Measurements from ENCODE around the gene HSF5.
A peak's percentile ranks its signal among the peaks of the same experiment; 100 is the strongest.
"Not testable (repeated sequence)": the region's sequence is repeated elsewhere in the genome, so short reads cannot be mapped to it uniquely, and the experiment has no call there.

HSF5 gene

DNA sequence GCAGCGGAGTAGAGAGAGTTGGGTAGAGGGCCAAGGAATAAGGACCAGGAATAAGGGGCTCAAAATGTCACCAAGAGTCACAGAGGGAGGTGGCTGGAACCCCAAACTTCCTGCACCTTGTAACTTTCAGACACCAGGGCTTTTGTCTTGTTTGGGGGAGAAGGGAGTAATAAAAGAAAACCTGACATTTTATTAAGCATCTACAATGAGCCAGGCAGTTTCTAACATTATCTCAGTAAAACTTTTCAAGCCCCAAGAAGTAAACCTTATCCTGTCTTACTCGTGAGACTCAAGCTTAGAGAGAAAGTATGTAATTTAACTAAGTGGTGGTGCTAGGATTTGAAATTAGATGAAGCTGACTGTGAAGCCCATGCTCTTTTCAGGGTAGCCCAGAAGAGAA is 27.1 kb upstream of the HSF5 start:
- no peak for DNase-seq

DNA sequence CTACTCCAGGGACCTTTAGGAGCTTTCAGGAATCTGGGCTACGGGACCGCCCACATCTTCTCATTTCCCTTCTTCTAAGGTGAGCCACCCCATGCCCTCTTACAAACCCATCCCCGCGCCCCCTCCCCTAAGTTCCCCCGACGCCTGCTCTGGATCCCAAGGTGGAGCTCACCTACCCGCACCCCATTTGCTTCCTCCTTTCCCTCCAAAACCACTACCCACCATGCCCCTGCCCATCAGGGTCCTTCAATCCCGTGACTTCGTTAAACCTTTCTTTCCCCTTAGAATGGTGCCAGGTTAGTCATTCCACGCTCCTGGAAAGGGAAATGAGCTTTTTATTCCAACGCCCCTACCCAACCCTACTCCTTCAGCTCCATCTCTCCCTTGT is 26.6 kb upstream of the HSF5 start:
- DNase-seq: no peak

DNA sequence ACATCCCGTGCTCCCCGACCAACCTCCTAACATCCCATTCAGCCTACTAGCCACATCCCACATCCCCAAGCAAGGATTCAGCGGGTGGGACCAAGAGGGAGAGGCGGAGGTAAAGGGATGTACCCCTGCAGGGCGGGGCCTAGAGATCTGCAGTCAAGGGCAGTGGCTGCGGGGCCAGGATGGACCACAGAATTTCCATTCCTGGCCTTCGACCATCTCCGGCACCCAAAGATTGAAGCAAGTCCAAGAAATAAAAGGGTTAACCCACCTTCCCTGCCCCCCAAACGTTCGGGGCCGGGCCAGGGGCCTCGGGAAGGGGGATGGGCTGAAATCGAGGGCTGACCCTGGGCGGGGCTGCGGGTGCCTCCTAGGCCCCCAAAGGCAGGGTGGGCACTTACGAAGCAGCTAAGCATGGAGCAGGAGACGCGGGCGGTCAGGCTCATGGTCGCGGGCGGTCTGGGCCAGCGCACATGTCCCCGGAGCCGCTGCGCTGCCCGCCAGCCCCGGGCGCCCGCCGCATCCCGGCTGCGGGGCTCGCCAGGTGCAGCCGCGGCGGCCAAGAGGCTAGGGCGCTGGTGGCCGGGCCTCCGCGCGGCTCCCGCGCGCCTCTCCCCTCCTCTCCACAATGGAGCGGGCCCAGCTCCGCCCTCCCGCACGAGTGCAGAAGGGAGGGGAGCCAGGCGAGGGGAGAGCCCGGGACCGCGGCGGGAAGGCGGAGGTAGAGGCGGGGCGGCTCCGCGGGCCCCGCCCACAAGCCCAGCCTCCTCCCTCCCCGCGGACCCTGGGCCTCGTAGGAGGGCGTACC is 26.0 kb upstream of the HSF5 start, which contains the start of gene MTMR4:
Gene MTMR4, minus strand, starts transcription at position 674 of the 805 bp plus-strand sequence. Its CDS starts 231 bp downstream, at position 443.
- peak; percentile 85 for DNase-seq

DNA sequence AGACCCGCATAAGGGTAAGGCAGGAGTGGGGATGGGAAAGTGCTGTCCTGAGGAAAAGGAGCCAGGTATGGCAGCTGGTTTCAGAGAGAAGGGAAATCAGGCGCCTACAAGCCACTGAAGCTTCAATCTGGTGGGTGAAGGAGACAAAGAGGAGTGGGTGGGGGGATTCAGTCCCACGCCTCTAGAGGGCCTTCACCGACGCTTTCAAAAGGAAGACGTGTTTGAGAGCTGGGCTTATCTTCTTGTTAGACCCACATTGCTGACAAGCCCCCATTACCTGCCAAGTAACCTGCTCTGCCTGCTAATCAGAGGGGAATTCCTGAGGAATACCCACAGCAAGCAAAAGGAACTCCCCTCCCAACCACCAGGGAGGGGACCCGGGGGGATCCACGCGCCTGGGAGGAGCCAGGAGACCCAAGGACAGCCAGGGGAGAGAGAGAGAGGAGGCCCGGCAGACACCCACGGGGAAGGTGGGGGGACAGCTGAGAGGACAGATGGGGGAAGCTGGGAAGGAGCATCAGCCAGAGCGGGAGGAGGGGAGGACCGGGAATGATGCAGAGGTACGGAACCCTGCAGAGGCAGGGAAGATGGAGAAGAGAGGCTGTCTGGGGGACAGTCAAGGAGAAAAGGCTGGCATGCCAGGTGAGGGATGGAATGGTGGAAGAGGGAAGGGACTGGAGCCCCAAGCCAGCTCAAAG is 25.2 kb upstream of the HSF5 start:
- DNase-seq: no peak

DNA sequence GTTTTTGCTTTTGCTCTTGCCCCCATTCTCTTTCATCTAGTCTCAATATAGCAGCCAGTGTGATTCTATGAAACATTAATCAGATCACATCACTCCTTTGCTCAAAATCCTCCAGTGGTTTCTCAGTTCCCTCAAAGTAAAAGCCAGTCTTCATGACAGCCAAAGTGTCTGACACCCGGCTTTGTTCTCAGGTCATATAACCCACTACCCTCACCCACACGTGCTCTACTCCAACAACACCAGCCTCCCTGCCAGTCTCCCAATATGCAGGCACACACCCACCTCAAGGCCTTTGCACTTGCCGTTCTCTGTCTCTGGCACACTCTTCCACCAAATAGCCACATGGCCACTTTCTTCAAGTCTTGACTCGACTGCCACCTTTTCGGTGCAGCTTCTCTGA is 21.9 kb upstream of the HSF5 start:
- no peak for DNase-seq

DNA sequence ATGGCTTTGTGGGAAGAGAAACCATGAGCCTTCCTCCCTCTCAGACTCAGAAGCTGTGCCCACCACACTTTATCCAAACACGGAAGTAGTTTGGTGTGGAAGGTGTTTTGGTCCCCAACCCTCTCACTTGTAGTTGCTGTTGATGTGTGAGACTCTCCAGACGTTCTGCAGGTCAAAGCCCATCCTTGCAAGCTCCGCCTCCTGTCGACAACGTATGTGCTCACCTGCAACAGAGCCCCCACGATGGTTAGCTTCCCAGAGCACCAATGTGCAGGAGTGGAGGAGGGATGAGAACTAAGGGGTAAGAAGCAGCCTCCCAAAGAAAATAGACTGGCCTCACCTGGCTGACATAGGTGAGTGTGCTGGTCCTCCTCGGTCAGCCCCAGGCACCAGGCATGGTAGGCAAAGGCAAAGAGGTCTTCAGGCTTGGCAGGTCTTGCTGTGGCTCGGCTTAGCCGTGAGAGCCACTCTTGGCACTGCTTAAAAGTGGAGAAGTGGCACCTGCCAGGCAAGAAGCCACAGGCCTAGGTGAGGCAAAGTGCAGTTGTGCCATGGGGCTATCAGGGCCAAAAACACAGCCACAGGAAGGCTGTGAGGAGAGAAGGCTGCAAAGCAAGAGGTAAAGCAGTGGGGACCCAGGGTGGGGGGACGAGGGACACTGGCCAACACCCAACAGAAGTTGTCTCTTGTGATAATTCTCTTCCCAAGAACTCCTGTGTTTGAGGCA is 20.3 kb upstream of the HSF5 start:
- no peak for DNase-seq

DNA sequence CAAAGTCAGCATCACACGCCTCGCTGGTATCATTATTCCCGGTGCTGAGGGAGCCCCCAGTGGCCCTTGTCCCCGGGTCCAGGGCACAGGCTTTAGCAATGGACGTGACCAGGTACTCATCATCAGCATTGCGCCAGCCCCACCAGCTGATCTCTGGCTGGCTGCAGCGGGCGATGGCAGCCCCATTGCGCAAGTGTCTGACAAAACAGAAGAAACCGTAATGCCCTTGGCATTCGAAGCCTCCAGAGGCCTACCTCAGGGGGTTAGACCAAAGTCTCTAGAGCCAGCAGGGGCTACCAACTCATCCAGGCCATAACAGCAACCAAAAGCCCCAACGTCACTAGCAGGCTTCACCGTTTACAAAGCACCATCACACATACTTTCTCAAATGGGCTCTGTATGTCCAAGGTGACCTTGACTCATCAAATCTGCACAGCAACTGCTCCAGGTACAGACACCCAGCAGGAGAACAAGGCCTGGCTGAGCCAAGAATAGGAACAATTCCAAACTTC is 19.0 kb upstream of the HSF5 start:
- DNase-seq: no peak

DNA sequence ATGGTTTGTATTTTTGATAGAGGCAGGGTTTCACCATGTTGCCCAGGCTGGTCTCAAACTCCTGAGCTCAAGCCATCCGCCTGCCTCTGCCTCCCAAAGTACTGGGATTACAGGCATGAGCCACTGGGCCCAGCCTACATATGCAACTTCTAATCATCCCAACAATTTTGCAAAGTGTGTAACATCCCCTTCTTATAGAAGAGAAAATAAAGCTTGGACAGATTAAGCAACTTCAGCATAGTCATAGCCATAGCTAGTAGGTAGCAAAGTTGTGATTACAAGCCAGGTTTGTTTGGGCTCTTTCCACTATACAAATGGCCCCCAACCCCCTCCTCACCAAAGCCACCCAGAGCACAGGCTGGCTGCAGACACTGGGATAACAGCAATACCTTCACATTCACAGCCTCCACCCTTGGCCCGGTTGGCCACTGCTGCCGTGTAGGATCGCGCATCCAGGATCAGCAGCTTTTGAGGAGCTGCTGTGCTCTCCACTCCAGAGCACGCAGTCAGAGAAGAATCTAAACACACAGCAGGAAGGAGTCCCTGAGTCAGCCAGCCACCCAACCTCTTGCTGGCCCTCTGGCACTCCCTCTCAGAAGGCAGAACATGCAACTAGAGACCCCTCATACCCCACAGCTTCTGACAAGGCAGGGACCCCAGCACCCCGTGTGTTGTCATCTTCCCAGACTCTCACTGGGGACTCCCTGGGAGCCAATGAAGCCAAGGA is 18.3 kb upstream of the HSF5 start:
- DNase-seq: no peak

DNA sequence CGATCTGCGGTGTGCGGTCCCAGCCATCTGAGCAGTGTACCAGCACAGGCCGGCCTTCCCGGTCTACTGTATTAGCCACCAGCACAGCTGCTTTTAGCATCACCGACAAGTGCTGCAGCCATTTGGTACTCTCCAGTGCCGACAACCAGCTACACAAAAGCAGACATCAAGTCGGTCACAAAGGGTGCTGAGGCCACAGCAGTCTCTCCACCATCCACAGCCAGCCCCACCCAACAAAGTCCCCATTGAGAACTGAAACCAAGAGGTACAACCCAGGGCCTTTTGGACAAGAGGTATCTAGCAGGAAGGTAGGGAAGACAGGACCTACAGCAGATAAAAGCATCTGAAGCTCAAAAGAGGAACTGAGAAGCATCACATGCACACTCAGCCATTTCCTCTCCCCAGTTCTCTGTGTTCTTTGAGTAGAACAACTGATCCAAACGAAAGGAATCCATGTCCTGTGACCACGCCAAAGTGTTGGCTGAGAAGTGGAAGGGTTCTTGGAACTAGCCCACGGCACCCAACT is 16.7 kb upstream of the HSF5 start:
- no peak for DNase-seq

DNA sequence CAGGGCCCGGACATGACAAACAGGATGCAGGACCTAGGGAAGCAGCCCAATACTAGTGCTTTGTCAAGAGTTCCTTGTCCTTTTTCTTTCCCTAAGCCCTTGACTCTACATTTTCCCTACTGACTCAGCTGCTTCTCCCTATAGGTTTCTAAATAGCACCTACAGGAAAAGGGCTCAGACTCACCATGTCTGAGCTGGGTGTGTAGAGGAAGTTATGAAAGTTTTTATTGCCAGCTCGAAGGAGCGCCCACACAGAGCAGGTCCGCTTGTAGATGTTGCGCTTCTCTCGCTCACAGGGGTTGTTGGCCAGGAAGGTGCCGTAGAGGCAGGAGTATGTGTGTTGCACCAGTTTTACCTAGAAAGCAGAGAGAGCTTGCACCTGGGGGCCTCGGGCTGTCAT is 15.7 kb upstream of the HSF5 start:
- no peak for DNase-seq

DNA sequence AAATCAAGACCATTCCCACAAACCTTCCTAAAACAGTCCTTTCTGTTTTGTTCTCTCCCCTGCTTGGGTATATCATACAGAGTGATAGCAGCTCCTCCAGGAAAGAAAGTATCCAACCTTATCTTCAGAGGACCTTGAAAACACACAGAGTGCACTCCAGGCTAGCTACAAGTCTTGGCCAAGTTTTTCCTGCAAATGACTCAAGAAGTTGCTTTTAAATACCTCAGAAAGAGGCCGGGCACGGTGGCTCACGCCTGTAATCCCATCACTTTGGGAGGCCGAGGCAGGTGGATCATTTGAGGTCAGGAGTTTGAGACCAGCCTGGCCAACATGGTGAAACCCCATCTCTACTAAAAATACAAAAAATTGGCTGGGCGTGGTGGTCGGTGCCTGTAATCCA is 14.9 kb upstream of the HSF5 start:
- not testable (repeated sequence) for DNase-seq

DNA sequence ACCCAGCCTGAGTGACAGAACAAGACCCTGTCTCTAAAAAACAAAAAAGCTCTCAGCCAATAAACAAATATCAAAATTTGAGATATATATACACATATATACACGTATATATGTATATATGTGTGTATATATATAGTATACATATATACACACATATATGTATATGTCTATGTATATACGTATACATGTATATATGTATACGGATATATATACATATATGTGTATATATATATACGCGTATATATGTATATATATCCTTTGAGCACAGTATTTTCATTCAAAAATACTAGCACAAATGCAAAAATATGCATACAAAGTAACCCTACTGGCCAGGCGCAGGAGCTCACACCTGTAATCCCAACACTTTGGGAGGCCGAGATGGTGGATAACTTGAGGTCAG is 13.2 kb upstream of the HSF5 start:
- no peak for DNase-seq

DNA sequence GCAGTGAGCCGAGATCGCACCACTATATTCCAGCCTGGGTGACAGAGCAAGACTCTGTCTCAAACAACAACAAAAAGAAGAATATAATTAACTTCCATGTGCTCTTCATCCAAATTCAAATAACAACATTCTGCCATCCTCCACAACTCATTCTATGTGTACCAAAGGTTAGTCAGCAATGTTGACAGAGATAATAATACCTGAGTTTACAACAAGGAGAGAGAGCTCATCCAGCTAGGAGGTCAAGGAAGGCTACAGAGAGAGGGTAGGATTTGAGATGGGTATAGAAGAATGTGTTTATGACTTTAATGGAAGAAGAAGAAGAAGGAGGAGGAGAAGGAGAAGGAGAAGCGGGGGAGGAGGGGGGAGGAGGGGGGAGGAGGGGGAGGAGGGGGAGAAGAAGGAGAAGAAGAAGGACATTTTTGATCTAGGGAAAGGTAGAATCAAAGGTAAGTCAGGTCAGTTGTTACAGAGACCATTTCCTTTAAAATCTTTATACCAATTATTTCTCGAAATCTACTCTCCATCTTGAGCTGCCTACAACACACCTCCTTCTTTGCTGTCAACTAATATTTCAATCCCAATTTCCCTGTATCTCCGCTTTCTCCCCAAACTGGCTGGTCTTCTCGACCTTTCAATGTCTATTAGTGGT is 10.1 kb upstream of the HSF5 start:
- DNase-seq: no peak

DNA sequence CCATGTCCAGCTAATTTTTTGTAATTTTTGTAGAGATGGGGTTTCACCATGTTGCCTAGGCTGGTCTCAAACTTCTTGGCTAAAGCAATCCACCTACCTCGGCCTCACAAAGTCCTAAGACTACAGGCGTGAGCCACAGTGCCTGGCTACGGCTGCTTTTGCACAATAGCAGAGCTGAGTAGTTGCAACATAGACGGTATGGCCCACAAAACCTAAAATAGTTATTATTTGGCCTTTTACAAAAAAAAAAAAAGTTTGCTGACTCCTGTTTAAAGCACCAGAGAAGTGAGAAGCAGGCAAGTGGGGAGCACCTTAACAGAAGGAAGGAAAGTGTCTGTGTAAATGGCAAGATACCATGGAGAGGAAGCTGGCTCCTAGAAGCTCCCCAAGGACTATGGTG is 5.3 kb upstream of the HSF5 start:
- no peak for DNase-seq

DNA sequence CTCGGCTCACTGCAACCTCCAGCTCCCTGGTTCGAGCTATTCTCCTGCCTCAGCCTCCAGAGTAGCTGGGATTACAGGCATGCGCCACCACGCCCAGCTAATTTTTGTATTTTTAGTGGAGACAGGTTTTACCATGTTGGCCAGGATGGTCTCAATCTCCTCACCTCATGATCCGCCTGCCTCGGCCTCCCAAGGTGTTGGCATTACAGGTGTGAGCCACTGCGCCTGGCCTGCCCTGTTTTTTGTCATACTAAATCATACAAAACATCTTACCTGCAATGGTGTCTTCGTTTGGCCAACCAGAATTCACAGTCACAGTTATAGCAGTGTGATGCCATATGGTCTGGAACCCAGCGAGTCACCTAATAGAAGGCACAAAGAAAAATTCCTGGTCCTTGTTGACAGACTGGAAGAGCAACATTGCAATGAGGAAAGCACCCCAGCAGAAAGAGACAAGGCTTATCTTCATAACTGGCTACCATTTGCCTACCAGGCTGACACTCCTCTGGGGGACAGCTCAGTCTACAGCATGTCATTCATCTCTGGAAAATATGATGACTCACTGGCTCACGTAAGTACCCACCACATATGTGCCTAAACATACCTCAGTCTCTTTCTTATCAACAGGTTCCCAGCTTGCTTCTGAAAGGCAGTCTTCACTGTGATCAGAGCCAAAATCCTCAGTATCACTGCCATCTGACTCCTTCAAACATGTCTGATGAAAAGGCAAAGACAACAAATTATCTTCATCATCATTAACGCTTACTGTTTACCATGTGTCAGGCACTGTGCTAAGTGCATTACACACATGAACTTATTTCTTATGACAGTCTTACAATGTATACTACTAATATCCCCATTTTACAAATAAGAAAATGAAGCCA is 4.3 kb upstream of the HSF5 start:
- peak; percentile 78 for DNase-seq

DNA sequence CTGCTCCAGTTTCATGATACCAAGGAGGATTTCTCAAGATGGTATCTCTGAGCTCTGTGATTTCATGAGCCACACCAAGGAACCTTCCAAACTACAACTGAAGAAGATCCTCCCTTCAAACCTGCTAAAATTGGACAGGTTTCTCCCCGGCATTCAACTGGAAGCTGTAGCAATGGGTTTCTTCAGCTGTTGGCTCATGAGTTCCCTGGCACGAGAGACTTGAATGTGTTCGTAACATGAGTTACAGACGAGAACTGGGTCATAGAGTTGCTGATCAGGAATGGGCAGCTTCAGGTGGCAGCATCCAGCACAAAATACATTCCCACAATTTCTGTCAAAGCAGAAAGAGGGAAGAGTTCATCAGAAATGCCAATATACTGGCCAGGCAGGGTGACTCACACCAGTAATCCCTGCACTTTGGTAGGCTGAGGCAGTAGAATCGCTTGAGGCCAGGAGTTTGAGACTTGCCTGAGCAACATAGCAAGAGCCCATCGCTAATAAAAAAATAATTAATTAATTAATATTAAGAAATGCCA is 3.4 kb upstream of the HSF5 start:
- no peak for DNase-seq

DNA sequence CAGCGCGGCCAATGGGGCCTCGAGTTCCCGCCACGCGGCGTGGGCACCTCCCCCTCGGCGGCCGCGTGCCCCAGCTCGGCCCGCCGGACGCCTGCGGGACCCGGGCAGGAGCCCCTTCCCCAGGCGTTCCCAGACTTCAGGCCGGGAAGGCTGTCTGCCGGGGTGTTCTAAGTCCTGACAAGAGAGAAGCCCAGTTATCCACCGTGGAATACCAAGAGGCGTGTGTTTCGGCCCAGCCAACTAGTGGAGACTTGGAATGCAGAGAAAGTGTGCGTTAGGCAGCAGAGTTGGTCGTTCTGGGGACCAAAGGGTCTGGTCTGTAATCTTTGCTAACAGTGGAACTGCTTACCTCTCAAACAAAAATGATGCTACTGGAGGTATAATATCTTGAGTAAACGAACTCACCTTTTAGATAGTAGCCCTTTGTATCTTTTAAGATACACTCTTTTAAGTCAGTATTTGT is 251 bp upstream of the HSF5 start:
- DNase-seq: no peak

DNA sequence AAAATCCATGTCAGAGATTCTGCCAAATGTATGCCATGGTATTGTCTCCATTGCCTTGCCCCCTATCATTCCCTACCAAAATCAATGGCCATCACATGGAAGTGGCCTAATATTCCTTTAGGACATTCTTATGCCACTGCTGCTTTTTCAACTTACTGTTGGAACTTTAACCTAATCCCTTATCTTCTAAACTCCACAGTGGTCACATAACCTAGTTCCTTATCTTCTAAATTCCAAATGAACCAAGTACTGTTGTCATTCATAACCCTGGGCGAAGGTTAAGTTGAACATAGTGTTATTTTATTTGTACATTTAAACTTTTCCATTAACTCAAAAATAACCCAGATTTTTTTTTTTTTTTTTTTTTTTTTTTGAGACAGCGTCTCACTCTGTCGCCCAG is 3.6 kb downstream of the HSF5 start:
- no peak for DNase-seq

DNA sequence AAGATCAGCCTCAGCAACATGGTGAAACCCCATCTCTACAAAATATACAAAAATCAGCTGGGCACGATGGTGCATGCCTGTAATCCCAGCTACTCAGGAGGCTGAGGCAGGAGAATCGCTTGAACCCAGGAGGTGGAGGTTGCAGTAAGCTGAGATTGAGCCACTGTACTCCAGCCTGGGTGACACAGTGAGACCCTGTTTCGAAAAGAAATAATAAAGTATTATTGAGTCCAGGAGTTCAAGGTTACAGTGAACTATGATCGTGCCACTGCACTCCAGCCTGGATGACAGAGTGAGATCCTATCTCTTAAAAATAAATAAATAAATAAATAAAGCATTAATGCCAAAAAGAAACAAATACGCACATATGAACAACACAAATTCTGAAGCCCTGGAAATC is 6.4 kb downstream of the HSF5 start:
- not testable (repeated sequence) for DNase-seq

DNA sequence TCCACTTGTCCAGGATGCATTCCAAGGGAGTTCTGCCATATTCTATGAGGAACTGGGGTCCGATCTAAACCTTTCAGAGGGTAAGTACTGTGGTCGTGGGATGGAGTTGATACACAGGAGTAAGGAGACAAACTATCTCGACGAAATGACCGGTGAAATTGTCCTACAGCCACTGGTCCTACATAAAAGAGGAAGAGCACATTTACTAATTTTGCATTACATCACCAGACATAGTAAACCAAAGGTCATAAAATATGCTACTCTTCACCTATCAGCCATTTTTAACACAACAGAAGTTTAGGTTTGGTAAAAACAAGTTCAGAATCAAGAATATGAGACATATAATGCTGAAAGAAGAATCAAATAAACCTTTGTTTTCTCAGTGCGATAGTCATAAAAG is 8.1 kb downstream of the HSF5 start:
- no peak for DNase-seq

DNA sequence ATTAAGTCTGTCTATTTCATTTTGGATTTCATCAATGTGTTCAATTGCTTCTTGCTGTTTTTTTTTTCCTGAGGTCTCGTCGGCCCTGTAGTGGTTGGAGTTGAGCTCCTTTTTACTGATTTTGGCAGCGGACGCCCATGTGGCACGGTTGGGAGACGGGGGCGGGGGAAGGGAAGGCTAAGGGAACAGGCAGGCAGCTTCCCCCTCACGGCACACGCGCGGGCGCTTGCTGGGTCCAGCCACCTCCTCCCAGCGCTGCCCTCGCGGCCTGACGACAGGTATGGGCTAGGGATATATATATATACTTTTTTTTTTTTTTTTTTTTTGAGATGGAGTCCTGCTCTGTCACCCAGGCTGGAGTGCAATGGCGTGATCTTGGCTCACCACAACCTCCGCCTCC is 11.4 kb downstream of the HSF5 start:
- DNase-seq: no peak
